ENCODE results near the gene AMOTL1. TPM values are rescaled to one million over a fixed set of nuclear protein-coding genes. Genes with fewer than 3 reads are reported as not detected.
A peak's percentile ranks its signal among the peaks of the same experiment; 100 is the strongest.

Gene AMOTL1
- total and polyA plus RNA-seq, 12 donors = 3.1 to 115 (median 68.3) TPM

DNA sequence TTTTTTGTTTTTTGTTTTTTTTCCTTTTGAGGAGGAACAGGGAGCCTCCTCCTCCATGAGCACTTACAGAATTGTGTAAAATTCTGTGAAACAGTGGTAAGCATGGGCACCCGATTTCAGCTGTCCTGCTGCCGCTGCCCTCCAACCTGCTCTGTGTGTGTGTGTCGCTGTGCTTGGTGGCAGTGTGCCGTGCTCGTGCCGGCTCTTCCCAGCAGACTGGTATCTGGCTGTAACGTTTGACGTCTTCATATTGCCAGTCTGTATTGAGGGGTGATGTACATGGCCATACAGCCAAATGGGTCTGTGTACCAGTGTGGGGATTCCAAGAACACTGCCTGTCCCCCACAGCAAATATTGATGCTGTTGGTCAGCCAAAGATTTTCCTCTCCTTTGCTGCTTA lies 108.1 kb downstream of the AMOTL1 start:
- TF ChIP-seq, protein P1, sequence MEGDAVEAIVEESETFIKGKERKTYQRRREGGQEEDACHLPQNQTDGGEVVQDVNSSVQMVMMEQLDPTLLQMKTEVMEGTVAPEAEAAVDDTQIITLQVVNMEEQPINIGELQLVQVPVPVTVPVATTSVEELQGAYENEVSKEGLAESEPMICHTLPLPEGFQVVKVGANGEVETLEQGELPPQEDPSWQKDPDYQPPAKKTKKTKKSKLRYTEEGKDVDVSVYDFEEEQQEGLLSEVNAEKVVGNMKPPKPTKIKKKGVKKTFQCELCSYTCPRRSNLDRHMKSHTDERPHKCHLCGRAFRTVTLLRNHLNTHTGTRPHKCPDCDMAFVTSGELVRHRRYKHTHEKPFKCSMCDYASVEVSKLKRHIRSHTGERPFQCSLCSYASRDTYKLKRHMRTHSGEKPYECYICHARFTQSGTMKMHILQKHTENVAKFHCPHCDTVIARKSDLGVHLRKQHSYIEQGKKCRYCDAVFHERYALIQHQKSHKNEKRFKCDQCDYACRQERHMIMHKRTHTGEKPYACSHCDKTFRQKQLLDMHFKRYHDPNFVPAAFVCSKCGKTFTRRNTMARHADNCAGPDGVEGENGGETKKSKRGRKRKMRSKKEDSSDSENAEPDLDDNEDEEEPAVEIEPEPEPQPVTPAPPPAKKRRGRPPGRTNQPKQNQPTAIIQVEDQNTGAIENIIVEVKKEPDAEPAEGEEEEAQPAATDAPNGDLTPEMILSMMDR (IDR thresholded peaks at IDR 0.05) = no peak
- Histone ChIP-seq H3K4me3 (no peak overlapping the region), H3K27me3 (no peaks in the 10 kb centered on the region), H3K27ac (peak overlapping the region in 8 of 10 donors; percentile 15 to 76 (median 64)), H3K36me3 (peaks cover 0 to 98% (median 21%) of the 10 kb centered on the region in 9 donors), H3K9me3 (no peaks in the 10 kb centered on the region), H3K4me1 (peaks cover 3 to 36% (median 18%) of the 10 kb centered on the region in 9 donors)
- WGBS, 2 donors = 83 to 85% methylated on average over 8 of the region's 8 CpGs
- no peak for ATAC-seq
- intact Hi-C loops (cut with DNase I) = loop anchor here in 2 of 10 donors (10.0 kb wide), 2 partner anchors 91 to 131 kb away; no protein-coding TSS in a partner anchor
- no peak for DNase-seq

DNA sequence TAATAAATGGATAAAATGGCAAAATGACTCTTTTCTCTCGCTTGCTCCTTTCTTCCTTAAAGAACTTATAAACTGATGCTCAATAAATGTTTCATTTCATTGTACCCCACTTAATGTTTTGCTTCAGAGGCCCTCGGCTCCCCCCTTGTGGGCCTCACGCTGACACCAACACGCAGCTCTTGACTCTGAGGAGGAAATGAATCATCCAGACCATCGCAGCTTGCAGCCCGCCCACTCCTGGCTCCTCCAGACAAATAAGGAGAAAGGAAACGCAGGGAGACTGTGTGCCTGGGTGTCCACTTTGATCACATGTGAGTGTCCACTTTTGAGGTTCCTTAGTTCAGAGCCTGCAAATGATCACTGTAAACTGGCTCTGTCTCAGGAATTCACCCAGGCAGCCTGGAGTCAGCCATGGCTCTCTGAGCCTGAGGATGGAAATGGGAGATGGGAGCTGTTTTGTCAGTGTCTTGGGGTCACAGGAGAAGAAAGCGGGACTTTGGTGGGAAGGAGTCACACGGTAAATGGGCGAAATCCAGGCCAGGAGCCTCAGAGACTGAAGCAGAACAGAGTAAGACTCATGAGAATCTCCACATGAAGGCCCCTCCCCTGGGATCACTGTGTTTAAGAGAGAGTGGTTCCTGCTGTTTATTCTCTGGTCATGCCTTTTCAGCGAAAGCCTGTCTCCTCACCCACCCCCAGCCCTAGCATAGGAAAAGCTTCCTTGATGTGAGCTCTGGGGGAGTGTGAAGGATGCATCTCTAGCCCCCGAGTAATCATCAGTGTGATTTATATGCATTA lies 108.7 kb downstream of the AMOTL1 start:
- Histone ChIP-seq H3K27me3 (no peaks in the 10 kb centered on the region), H3K9me3 (no peaks in the 10 kb centered on the region), H3K36me3 (peaks cover 0 to 97% (median 16%) of the 10 kb centered on the region in 9 donors), H3K27ac (peak overlapping the region in 8 of 10 donors; percentile 59 to 79 (median 68)), H3K4me3 (no peak overlapping the region), H3K4me1 (peaks cover 3 to 36% (median 18%) of the 10 kb centered on the region in 9 donors)
- intact Hi-C loops (cut with DNase I) = loop anchor here in 2 of 10 donors (10.0 kb wide), 2 partner anchors 92 to 132 kb away; no protein-coding TSS in a partner anchor
- ATAC-seq (peak; percentile 81 to 97 (median 95)), DNase-seq (peak; percentile 62 to 84)
- TF ChIP-seq, protein P1 (IDR thresholded peaks at IDR 0.05) = peak in 6 of 9 donors; percentile 30 to 61 (median 46)
- whole genome bisulfite sequencing, 2 donors = 35 to 40% methylated on average over 12 of the region's 12 CpGs

DNA sequence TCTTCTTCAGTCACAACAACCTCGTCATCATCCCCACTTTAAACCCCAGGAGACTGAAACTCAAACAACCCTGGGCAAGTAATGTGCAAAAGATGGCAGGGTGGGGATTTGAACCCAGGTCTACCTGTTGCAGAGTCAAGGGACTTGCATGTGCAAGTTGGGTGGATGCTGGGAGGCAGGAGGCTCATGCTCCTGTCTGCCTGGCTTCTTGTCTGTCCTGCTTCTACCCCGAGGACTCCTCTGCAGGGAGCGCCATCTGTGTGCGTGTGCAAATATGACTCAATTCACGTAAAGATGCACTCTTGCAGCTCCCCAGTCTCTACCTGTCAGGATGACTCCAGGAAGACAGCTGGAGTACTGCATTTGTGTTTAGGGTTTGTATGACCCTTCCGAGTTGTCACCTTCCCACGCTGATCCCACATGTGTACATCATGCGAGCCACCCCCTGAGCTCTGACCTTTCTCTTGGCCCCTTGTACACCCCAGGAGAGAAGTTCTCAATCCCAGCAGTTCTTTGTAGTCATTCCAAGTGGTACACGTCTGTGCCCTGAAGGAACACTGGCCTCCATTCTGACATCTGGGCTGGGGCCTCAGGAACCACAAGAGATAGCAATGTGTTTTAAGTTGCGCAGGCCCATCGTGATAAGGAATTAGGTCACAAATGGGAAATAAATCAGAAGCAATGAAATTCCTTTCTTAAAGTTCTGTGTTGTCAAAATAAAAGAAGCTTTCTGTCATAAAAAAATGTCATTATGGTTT lies 109.5 kb downstream of the AMOTL1 start:
- 77 to 85% methylated on average over 11 of the region's 11 CpGs for WGBS, 2 donors
- Histone ChIP-seq H3K27me3 (no peaks in the 10 kb centered on the region), H3K27ac (peak overlapping the region in 6 of 10 donors; percentile 59 to 79 (median 70)), H3K4me1 (peaks cover 3 to 37% (median 18%) of the 10 kb centered on the region in 9 donors), H3K9me3 (no peaks in the 10 kb centered on the region), H3K36me3 (peaks cover 0 to 95% (median 8%) of the 10 kb centered on the region in 9 donors), H3K4me3 (no peak overlapping the region)
- intact Hi-C loops (cut with DNase I) = loop anchor here in 2 of 10 donors (10.0 kb wide), 2 partner anchors 93 to 133 kb away; no protein-coding TSS in a partner anchor
- TF ChIP-seq, protein P1 (IDR thresholded peaks at IDR 0.05) = no peak
- ATAC-seq = peak in 6 of 8 donors; percentile 21 to 42 (median 33)
- DNase-seq = no peak

DNA sequence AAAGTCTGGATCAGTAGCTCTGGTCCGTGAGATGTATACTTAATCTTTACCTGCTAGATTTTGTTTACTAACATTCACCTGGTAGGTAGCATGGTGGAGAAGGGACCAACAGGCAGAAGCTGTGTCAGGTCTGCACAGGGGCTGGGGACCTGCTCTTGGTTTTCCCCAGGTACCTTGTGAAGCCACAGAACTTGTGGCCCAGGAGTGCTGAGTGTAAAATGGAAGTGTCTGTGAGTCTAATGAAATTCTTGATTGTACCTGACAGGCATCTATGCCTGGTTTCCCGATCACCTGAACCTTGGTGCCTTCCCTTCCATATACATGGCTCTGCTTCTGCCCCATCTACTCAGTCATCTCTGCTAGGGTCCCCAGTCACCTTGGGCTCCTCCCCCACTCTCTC lies 110.8 kb downstream of the AMOTL1 start:
- Histone ChIP-seq H3K4me3 (no peak overlapping the region), H3K36me3 (peaks cover 0 to 86% (median 8%) of the 10 kb centered on the region in 9 donors), H3K9me3 (no peaks in the 10 kb centered on the region), H3K27ac (no peak overlapping the region), H3K27me3 (no peaks in the 10 kb centered on the region), H3K4me1 (peaks cover 3 to 35% (median 18%) of the 10 kb centered on the region in 9 donors)
- intact Hi-C loops (cut with DNase I) = loop anchor here in 2 of 10 donors (10.0 kb wide), 2 partner anchors 94 to 134 kb away; no protein-coding TSS in a partner anchor
- DNase-seq = no peak
- WGBS, 2 donors = 98% methylated on average over 2 of the region's 2 CpGs
- ATAC-seq = no peak
- TF ChIP-seq, protein P1 (IDR thresholded peaks at IDR 0.05) = no peak
